GM12874 (cell line): Measurements from ENCODE around the gene HLA-G.

Experiments used
- CTCF ChIP-seq: IDR thresholded peaks from 2 replicates; pipeline ENCODE4 v1.5.1; 2011; ENCODE audit warnings: low read depth, mild to moderate bottlenecking, control low read depth, low read length, moderate library complexity; ENCODE audit not compliant: insufficient read depth

The HLA-G gene

DNA sequence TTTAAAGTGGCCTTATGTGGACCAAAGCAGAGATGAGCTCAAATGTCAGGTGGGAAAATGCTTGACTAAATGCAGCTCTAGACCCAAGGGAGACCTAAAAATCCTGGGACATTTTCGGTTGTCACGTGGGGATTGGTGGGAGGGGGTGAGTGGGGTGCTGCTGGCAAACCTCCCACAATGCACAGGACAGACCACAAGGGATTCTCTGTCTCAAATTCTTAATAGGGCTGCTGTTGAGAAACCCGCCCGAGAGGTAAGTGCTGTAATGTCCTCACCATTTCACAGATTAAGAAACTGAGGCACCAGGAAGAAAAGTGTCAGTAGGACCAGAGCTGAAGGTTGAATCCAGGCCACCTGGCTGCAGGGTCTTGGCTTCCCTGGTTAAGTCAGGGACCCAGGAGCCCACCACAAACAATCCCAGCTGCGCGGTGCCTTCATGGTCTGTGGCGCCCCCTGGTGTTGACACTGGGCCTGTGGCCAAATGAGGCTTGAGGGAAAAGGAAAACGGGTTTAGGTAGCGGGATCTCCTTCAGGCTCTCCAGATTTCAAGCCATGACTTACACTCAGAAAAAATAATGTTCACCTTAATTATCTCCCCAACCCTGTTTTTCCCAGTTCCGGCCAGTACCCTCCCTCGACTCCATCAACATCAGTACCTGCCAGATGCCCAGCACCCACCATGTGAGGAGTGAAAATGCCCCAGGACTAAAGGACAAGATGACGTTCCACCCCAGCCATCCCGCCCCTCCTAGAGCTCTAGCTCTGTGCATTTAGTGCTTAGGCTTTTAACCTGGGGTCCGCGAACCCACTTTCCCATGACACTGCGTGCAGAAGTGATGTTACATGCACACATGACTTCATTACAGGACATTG lies 7.2 kb downstream of the HLA-G start:
- TF ChIP-seq CTCF: peak; percentile 86

DNA sequence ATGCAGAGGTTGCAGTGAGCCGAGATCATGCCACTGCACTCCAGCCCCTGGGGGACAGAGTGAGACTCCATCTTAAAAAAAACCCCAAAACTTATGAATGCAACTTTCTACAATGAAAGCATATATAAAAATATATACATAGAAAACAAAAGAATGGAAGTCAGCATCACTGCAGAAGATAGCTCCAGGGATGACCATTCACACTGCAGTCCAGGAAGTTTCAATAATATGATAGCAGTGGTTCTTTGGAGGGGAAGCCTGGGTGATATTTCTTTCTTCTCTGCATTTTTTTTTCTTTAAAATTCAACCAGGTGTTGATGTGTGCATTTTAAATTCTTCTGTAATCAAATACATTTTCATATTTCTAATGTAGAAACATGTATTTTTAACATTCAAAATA lies 12.3 kb downstream of the HLA-G start:
- TF ChIP-seq CTCF: no peak

- TF ChIP-seq CTCF: no peak
Measured at GRCh38 chr6:29841030-29841429, 13.4 kb downstream of the HLA-G start.

GRCh38 chr6:29845405-29846006 lies 17.9 kb downstream of the HLA-G start:
- no peak for TF ChIP-seq CTCF

GRCh38 chr6:29847871-29848630 lies 20.4 kb downstream of the HLA-G start:
- TF ChIP-seq CTCF: peak; percentile 88

GRCh38 chr6:29850011-29850553 lies 22.5 kb downstream of the HLA-G start:
- no peak for TF ChIP-seq CTCF

DNA sequence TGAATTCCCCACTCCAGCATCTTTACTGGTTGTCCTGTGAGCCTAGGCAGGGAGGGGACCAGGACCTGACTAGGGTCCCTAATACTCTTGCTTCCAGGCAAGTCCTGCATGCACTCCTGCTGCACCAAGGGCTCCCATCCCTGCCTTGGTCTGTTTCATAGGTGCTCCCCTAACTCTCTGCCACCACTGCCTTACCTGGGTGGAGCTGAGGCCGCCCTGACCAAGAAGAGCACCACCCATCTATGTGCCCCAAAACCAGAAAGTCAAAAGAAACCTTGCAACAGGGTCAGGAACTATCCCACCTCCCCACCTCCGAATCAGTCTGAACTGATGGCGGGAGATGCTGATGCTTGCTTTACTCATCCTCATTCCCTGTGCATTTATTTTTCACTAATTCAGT lies 23.6 kb downstream of the HLA-G start:
- no peak for TF ChIP-seq CTCF
